ENCODE data around the gene HOXA1. TPM values are rescaled to one million over a fixed set of nuclear protein-coding genes. Genes with fewer than 3 reads are reported as not detected.

HOXA1 gene
- polyA plus RNA-seq, 4 donors: 0.49 to 4.5 (median 0.81) TPM; not detected in 1

DNA sequence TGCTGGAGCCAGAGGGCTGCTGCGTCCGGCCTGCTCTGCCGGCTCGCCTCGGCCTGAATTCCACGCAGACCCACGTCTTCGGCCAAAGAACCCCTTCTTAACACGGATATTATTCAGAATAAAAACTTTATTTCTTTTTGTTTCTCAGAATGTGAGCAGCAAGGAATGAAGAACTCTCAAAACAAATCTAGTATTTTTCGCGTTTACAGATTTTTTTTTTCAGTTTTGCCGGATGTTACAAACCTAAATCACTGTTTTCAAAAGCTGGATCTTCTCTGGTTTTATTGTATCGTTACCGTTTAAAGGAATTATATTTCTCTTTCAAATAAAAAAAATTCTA lies 11.1 kb upstream of the HOXA1 start:
- H3K9me3 ChIP-seq (ENCODE audit: control insufficient read depth in 2 of 2, insufficient read depth in 1 of 2, low read depth in 1 of 2, low read length in 1 of 2): no peaks in the 10 kb centered on the region
- FAIRE-seq: no peak
- peak overlapping the region in 2 of 3 donors; percentile 73 to 89 for H3K27ac ChIP-seq (ENCODE audit: low read depth in 1 of 3, low read length in 2 of 3)
- WGBS, 3 donors: 55 to 81% (median 69%) methylated on average over 14 of the region's 14 CpGs
- H3K4me1 ChIP-seq (ENCODE audit: control insufficient read depth in 3 of 3, insufficient read depth in 2 of 3, low read depth in 1 of 3, low read length in 2 of 3): peaks cover 0 to 31% (median 3%) of the 10 kb centered on the region in 3 donors
- H3K36me3 ChIP-seq (ENCODE audit: control insufficient read depth in 3 of 3, insufficient read depth in 2 of 3, low read depth in 1 of 3, low read length in 3 of 3): peaks cover 0 to 30% (median 0%) of the 10 kb centered on the region in 3 donors
- peaks cover under 1 to 86% (median 11%) of the 10 kb centered on the region in 3 donors for H3K27me3 ChIP-seq (ENCODE audit: control insufficient read depth in 3 of 3, insufficient read depth in 3 of 3, low read length in 3 of 3)
- no peak for DNase-seq
- peak overlapping the region in 1 of 3 donors; percentile 20 for H3K4me3 ChIP-seq (ENCODE audit: low read depth in 1 of 3, low read length in 3 of 3)

DNA sequence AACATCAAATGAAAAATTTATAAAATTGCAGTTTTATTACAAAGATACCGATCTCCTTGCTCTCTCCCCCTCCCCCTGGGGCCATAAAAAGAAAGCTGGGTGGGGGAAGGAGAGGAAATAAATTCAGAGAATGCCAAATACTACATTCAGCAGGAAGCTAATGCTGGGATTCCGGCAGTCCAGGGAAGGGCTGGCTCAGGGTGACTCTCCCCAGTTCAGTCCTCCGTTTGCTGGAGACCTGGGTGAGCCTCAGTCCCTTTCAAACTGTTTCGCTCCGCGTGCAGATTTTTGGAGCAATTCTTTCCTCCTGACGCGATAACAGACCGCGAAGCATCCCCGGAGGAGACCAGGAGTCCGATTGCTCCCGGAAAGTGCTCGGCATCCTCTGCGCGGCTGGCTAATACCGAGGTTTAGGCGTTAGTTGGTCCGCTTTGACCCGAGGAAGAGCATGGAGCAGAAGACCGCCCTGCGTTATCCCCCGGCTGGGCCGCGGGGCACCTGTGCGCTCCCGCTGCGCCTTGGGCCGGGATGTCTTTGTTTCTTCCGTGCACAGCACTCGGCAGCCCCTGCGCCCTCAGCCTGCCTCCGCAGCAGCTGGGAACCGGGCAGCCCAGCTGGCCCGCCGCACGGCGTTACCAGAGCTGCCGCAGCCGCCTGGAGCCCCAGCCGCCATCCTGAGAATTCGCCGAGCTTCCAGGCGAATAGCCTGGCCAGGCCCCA lies 10.5 kb upstream of the HOXA1 start:
- Histone ChIP-seq H3K27ac (ENCODE audit: low read depth in 1 of 3, low read length in 2 of 3) (peak overlapping the region in 2 of 3 donors; percentile 73 to 89), H3K4me3 (ENCODE audit: low read depth in 1 of 3, low read length in 3 of 3) (peak overlapping the region in 1 of 3 donors; percentile 20), H3K27me3 (ENCODE audit: control insufficient read depth in 3 of 3, insufficient read depth in 3 of 3, low read length in 3 of 3) (peaks cover 5 to 90% (median 11%) of the 10 kb centered on the region in 3 donors), H3K4me1 (ENCODE audit: control insufficient read depth in 3 of 3, insufficient read depth in 2 of 3, low read depth in 1 of 3, low read length in 2 of 3) (peaks cover 0 to 31% (median 3%) of the 10 kb centered on the region in 3 donors), H3K9me3 (ENCODE audit: control insufficient read depth in 2 of 2, insufficient read depth in 1 of 2, low read depth in 1 of 2, low read length in 1 of 2) (no peaks in the 10 kb centered on the region), H3K36me3 (ENCODE audit: control insufficient read depth in 3 of 3, insufficient read depth in 2 of 3, low read depth in 1 of 3, low read length in 3 of 3) (peaks cover 0 to 30% (median 0%) of the 10 kb centered on the region in 3 donors)
- 48 to 77% (median 72%) methylated on average over 44 of the region's 44 CpGs for WGBS, 3 donors
- DNase-seq: peak in 1 of 2 donors; percentile 41
- no peak for FAIRE-seq

DNA sequence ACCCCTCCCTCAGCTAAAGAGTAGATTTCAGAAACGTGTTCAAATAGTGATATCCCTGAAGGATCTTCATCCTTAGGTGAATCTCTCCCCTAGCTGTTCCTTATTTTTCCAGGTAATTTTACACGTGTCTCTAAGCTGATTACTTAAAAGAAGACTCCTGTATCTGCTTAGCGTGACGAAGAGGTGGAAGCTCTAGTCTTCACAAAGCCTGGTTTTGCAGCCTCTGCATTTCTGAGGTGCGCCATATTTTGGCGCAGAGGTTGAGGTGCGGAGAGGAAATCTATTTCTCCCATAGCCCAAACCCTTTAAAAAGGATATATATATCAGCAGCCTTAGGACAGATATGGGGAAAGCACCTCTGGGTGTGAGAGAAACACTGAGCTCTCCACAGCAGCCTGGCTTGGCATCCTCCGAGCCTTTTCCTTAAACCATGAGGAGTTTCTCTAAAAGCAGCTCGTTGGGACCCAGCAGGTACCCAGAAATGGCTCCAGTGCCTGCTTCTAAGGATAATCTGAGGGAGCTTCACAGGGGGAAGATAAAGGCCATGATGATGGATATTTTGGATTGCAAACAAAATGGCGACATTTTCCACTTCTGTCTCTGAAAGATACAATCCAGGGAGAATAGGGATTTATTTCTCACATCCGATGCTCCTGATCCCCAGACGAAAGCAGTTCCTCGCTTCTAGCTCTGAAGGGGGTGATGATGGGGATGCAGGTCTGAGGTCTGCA lies 9.7 kb upstream of the HOXA1 start:
- WGBS, 3 donors: 73 to 77% (median 75%) methylated on average over 13 of the region's 13 CpGs
- peak overlapping the region in 2 of 3 donors; percentile 73 to 89 for H3K27ac ChIP-seq (ENCODE audit: low read depth in 1 of 3, low read length in 2 of 3)

DNA sequence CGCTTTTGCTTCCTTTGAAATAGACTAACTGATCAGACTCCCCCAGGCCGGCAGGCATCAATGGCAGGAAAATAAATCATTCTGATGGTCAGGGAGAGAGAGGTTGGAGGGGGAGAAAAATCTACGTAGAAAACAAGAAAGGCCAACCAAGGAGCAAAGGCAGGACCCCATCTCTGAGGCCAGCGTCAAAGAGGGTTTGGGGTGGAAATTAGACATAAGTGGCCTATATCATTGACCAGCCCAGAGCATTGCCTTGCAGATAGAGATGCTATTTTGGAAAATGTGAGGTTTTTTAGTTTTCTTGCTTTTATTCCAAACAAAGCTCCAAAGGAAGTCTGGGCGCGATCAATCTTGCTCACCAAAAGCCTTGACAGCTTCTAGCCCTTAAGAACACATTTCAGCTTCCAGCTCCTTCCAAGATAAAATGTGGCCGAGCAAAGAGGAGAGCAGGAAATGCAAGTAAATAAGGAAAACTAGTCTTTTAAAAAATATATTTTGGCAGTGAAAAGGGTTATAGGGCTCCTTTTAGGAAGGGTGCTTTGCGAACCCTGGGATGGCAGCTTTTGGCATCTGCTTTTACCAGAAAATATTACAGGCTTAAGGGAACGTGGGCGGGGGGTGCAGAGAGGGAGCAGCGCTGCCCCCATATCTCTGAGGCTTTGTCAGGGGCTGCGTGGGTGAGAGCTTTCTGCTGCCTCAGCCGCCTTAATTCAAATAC lies 8.7 kb upstream of the HOXA1 start:
- Histone ChIP-seq H3K36me3 (ENCODE audit: control insufficient read depth in 3 of 3, insufficient read depth in 2 of 3, low read depth in 1 of 3, low read length in 3 of 3) (peaks cover 0 to 25% (median 0%) of the 10 kb centered on the region in 3 donors), H3K27me3 (ENCODE audit: control insufficient read depth in 3 of 3, insufficient read depth in 3 of 3, low read length in 3 of 3) (peaks cover 5 to 87% (median 11%) of the 10 kb centered on the region in 3 donors), H3K9me3 (ENCODE audit: control insufficient read depth in 2 of 2, insufficient read depth in 1 of 2, low read depth in 1 of 2, low read length in 1 of 2) (no peaks in the 10 kb centered on the region), H3K4me3 (ENCODE audit: low read depth in 1 of 3, low read length in 3 of 3) (peak overlapping the region in 1 of 3 donors; percentile 29), H3K27ac (ENCODE audit: low read depth in 1 of 3, low read length in 2 of 3) (peak overlapping the region in 2 of 3 donors; percentile 73 to 87), H3K4me1 (ENCODE audit: control insufficient read depth in 3 of 3, insufficient read depth in 2 of 3, low read depth in 1 of 3, low read length in 2 of 3) (peaks cover 2 to 16% (median 3%) of the 10 kb centered on the region in 3 donors)
- FAIRE-seq (no peak), DNase-seq (peak in 1 of 2 donors; percentile 29)
- 55 to 78% (median 67%) methylated on average over 13 of the region's 13 CpGs for WGBS, 3 donors

More for the DNA sequence above, 9.7 kb upstream of the HOXA1 start:
- Histone ChIP-seq H3K36me3 (ENCODE audit: control insufficient read depth in 3 of 3, insufficient read depth in 2 of 3, low read depth in 1 of 3, low read length in 3 of 3) (peaks cover 0 to 33% (median 0%) of the 10 kb centered on the region in 3 donors), H3K4me3 (ENCODE audit: low read depth in 1 of 3, low read length in 3 of 3) (peak overlapping the region in 1 of 3 donors; percentile 20), H3K4me1 (ENCODE audit: control insufficient read depth in 3 of 3, insufficient read depth in 2 of 3, low read depth in 1 of 3, low read length in 2 of 3) (peaks cover 2 to 24% (median 3%) of the 10 kb centered on the region in 3 donors), H3K27me3 (ENCODE audit: control insufficient read depth in 3 of 3, insufficient read depth in 3 of 3, low read length in 3 of 3) (peaks cover 5 to 90% (median 11%) of the 10 kb centered on the region in 3 donors), H3K9me3 (ENCODE audit: control insufficient read depth in 2 of 2, insufficient read depth in 1 of 2, low read depth in 1 of 2, low read length in 1 of 2) (no peaks in the 10 kb centered on the region)
- DNase-seq: peak in 1 of 2 donors; percentile 21
- no peak for FAIRE-seq

DNA sequence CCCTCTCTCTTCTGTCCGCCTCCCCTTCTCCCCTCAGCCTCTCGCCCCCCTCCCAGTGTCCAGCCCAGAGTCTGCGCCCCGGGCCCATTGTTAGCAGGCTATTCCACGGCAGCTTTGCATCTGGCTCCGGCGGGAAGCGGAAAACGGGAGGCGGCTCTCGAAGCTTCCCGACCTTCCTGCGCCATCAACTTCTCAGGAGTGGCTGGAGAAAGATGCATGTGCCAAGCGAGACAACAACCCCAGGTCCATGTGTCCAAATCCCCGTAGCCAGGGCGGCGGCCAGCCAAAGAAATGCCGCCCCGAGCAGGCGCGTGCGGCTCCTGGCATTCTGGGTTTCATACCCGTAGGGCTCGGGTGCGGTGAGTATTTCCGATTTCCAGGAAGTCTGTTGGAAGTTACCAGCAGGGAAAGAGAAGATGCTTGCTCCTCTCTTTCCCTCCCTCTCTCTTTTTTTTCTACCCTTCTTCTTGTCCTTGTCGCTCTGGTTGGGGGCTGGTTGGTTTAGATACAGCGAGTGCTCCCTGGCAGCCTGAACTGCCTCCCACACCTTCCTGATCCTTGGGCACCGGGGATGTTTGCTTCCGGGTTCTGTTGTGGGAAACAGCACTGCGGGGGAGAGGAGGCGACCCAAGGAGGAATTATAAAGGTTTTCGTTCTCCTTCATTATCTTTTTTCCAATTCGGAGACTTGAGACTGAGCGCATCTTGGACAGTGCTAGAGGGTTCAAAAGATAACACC lies 7.9 kb upstream of the HOXA1 start:
- peaks cover 5 to 85% (median 13%) of the 10 kb centered on the region in 3 donors for H3K27me3 ChIP-seq (ENCODE audit: control insufficient read depth in 3 of 3, insufficient read depth in 3 of 3, low read length in 3 of 3)
- H3K4me3 ChIP-seq (ENCODE audit: low read depth in 1 of 3, low read length in 3 of 3): peak overlapping the region in 1 of 3 donors; percentile 29
- no peak for FAIRE-seq
- H3K27ac ChIP-seq (ENCODE audit: low read depth in 1 of 3, low read length in 2 of 3): peak overlapping the region; percentile 34 to 87 (median 73)
- 27 to 46% (median 30%) methylated on average over 35 of the region's 35 CpGs for WGBS, 3 donors
- H3K9me3 ChIP-seq (ENCODE audit: control insufficient read depth in 2 of 2, insufficient read depth in 1 of 2, low read depth in 1 of 2, low read length in 1 of 2): no peaks in the 10 kb centered on the region
- H3K4me1 ChIP-seq (ENCODE audit: control insufficient read depth in 3 of 3, insufficient read depth in 2 of 3, low read depth in 1 of 3, low read length in 2 of 3): peaks cover 2 to 8% (median 2%) of the 10 kb centered on the region in 3 donors
- H3K36me3 ChIP-seq (ENCODE audit: control insufficient read depth in 3 of 3, insufficient read depth in 2 of 3, low read depth in 1 of 3, low read length in 3 of 3): peaks cover 0 to 24% (median 0%) of the 10 kb centered on the region in 3 donors
- peak in 1 of 2 donors; percentile 48 for DNase-seq

DNA sequence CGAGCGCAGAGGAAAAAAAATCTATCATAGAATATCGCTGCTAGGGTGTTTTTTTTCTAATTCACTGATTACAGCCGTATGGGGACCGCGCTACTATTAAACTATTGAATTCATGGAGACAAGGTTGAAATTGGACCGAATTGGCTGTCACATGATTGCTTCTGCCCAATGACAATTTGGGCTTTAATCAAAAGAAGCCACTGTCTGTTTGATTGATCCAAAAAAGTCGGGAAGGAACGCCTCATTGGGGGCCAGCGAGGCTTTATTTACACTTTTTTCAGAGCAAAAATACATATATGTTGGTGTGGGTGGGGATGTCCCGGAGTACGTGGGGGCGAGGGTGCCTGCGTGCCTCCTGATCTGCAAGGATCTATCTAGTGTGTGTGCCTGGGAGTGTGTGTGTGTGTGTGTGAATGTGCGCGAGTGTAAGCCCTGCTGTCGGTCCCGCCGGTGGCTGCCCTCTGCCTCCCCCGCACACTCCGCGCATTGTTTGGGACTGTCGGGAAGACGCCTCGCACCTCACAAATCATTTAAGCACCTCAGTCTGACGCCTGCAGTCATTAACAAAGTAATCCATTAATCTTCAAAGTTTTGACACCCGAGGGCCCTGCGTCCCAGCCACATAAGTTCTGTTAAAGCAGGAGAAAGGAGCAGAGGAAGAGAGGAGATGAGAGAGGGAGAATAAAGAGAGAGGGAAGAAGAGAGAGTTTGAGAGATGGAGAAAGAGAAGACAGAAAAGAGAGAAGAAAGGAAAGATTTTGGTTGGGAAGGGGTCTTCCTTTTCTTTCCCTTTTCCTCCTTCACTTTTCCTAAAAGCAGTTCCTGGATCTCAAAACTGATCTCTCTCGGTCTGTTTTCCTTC lies 7.0 kb upstream of the HOXA1 start, which contains the start of gene HOXA2:
TSS of gene HOXA2 (minus strand) at position 103 of the 862 bp plus-strand sequence. CDS start 183 bp downstream, outside the sequence.
- Histone ChIP-seq H3K9me3 (ENCODE audit: control insufficient read depth in 2 of 2, insufficient read depth in 1 of 2, low read depth in 1 of 2, low read length in 1 of 2) (no peaks in the 10 kb centered on the region), H3K27ac (ENCODE audit: low read depth in 1 of 3, low read length in 2 of 3) (peak within 1 kb of the TSS; percentile 59 to 87 (median 73)), H3K36me3 (ENCODE audit: control insufficient read depth in 3 of 3, insufficient read depth in 2 of 3, low read depth in 1 of 3, low read length in 3 of 3) (peaks cover 0 to 22% (median 0%) of the 10 kb centered on the region in 3 donors), H3K4me1 (ENCODE audit: control insufficient read depth in 3 of 3, insufficient read depth in 2 of 3, low read depth in 1 of 3, low read length in 2 of 3) (peaks cover 2 to 7% (median 2%) of the 10 kb centered on the region in 3 donors), H3K27me3 (ENCODE audit: control insufficient read depth in 3 of 3, insufficient read depth in 3 of 3, low read length in 3 of 3) (peaks cover 5 to 87% (median 13%) of the 10 kb centered on the region in 3 donors), H3K4me3 (ENCODE audit: low read depth in 1 of 3, low read length in 3 of 3) (peak within 1 kb of the TSS; percentile 10 to 45 (median 17))
- FAIRE-seq: no peak
- DNase-seq: peak in 1 of 2 donors; percentile 60
- WGBS, 3 donors: 8 to 13% (median 9%) methylated on average over 29 of the region's 29 CpGs

Data from small intestine (tissue), 7 donors.